K562 (cell line): ENCODE results near the gene PAFAH2. TPM values are rescaled to one million over a fixed set of nuclear protein-coding genes. Genes with fewer than 3 reads are reported as not detected.
A peak's percentile ranks its signal among the peaks of the same experiment; 100 is the strongest.

ENCODE experiments used
- HOXB6 ChIP-seq: fragments of 250-450 bp; sonication (Bioruptor Pico); IDR thresholded peaks from 2 replicates; pipeline ENCODE4 v1.5.1; 2022; ENCODE audit warnings: mild to moderate bottlenecking, borderline replicate concordance
- KDM5B ChIP-seq: fragments of 200-600 bp; sonication (generic); IDR thresholded peaks from 2 replicates; pipeline ENCODE4 v1.6.1; 2012; ENCODE audit warnings: low read depth, mild to moderate bottlenecking, moderate library complexity, low read length, control low read depth, inconsistent platforms; ENCODE audit not compliant: insufficient replicate concordance
- MTA2 ChIP-seq: fragments of 450-650 bp; IDR thresholded peaks from 2 replicates; pipeline ENCODE4 v1.6.1; 2016; ENCODE audit warnings: low read depth
- POLR2AphosphoS5 ChIP-seq: IDR thresholded peaks from 2 replicates; pipeline ENCODE4 v1.6.1; 2011; ENCODE audit warnings: mild to moderate bottlenecking, low read depth, low read length, moderate library complexity; ENCODE audit not compliant: control insufficient read depth, insufficient read depth
- SMARCC2 ChIP-seq: fragments of 450-650 bp; IDR thresholded peaks from 2 replicates; pipeline ENCODE4 v1.6.1; 2017; ENCODE audit warnings: antibody characterized with exemption, moderate library complexity, mild to moderate bottlenecking, low read depth
- ZBTB7A ChIP-seq: IDR thresholded peaks from 2 replicates; pipeline ENCODE4 v1.6.1; 2011; ENCODE audit warnings: low read depth, mild to moderate bottlenecking, low read length, moderate library complexity, borderline replicate concordance; ENCODE audit not compliant: control insufficient read depth
- ZKSCAN1 ChIP-seq: fragments of 150-350 bp; IDR thresholded peaks from 2 replicates; pipeline ENCODE4 v1.6.1; 2016; ENCODE audit warnings: low read depth, low read length
- polyA plus RNA-seq, 8 experiments: library from polyadenylated mRNA; depleted of rRNA in 4 of 8; stranded (reverse) in 5 of 8; unstranded in 3 of 8; fragments of >200 nt; fragmentation: Nextera tagmentation in 2 of 8; fragmentation: Illumina TruSeq in 1 of 8; extraction: Ambion mirVana in 2 of 8; extraction: Trizol in 1 of 8; gene quantifications; 2 replicates each; pipeline versions ENCODE4 v1.2.1 to v1.2.3, GENCODE V29; 2011 to 2014; ENCODE audit warnings: inconsistent platforms in 1 of 8, missing spikeins in 1 of 8
- total RNA-seq, 7 experiments: library from RNA; depleted of rRNA in 6 of 7; stranded (reverse); fragments of >200 nt in 6 of 7; fragmentation: Illumina TruSeq in 2 of 7; extraction: Trizol in 2 of 7; gene quantifications; 2 replicates each; pipeline versions ENCODE4 v1.2.1 to v1.2.3, GENCODE V29; 2011 to 2021; ENCODE audit warnings: low replicate concordance in 1 of 7
- TF ChIP-seq, protein P1 (sequence below), 2 experiments: fragments of 450-650 bp; formaldehyde crosslinking in 1 of 2; IDR thresholded peaks; 2 replicates each; pipeline versions ENCODE4 v1.4.0 to v1.6.1; 2014 to 2020; ENCODE audit warnings: mild to moderate bottlenecking in 2 of 2, borderline replicate concordance in 1 of 2, low read depth in 1 of 2
- TF ChIP-seq, protein P2 (sequence below): fragments of 250-450 bp; sonication (Bioruptor Pico); IDR thresholded peaks from 2 replicates; pipeline ENCODE4 v1.5.1; 2021; ENCODE audit warnings: mild to moderate bottlenecking
- TF ChIP-seq, protein P3 (sequence below): sonication (generic); formaldehyde crosslinking; IDR thresholded peaks from 2 replicates; pipeline ENCODE4 v1.9.0; 2022; ENCODE audit warnings: mild to moderate bottlenecking, missing genetic modification reagents
- TF ChIP-seq, protein P4 (sequence below): fragments of 450-650 bp; conservative IDR thresholded peaks from 2 replicates; pipeline ENCODE4 v1.6.1; 2016; ENCODE audit warnings: missing genetic modification characterization, low read depth, mild to moderate bottlenecking, control low read depth, missing compliant biosample characterization
- TF ChIP-seq, protein P5 (sequence below): fragments of 250-450 bp; sonication (Bioruptor Pico); IDR thresholded peaks from 2 replicates; pipeline ENCODE4 v1.8.0; 2021; ENCODE audit warnings: borderline replicate concordance, mild to moderate bottlenecking, moderate library complexity; ENCODE audit not compliant: poor library complexity, severe bottlenecking

Gene PAFAH2
- total and polyA plus RNA-seq, 9 of the 15 experiments (the other 6 are each of a cell fraction or from before 2014, with no cell fraction given): 4.2 to 10.9 (median 6.8) TPM

DNA sequence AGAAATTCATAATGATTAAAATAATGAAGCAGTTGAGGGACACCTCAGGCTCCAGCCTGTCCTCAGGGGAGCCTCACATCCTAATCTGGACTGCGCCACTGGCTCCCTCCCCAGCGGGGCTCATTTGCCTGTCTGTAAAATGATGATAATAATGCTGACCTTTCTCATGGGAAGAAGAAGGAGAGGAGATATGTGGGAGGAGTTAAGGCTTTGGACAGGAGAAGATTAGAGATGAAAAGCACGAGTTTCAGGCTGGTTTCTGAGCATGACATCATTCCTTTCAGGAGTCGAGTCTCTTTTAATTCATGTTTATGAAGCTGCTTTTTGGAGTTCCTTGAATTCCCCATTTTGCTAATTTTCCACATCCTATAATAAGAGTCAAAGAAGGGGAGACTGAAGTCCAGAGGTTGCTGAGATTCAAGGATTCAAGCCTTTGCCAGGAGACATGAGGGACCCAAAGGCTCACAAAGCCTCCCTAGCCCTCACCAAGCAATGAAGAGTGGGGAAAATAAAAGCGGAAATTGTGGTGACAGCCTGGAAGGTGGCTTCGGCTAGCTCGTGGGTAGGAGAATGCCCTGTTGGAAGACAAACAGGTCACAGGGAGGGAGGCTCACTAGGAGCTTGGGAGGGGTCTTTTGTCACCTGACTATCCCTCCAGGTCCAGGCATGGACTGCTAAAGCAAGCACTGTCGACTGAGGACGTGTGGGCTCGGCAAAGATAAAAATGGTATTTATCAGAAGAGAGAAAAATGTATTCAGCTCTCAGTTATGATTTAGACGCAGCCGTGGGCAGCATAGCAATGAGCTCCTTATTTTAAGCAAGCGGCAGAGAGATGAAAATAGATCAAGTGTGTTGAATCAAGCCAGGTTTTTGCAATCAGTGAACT is 64.1 kb downstream of the PAFAH2 start (continued):
- TF ChIP-seq, protein P1, sequence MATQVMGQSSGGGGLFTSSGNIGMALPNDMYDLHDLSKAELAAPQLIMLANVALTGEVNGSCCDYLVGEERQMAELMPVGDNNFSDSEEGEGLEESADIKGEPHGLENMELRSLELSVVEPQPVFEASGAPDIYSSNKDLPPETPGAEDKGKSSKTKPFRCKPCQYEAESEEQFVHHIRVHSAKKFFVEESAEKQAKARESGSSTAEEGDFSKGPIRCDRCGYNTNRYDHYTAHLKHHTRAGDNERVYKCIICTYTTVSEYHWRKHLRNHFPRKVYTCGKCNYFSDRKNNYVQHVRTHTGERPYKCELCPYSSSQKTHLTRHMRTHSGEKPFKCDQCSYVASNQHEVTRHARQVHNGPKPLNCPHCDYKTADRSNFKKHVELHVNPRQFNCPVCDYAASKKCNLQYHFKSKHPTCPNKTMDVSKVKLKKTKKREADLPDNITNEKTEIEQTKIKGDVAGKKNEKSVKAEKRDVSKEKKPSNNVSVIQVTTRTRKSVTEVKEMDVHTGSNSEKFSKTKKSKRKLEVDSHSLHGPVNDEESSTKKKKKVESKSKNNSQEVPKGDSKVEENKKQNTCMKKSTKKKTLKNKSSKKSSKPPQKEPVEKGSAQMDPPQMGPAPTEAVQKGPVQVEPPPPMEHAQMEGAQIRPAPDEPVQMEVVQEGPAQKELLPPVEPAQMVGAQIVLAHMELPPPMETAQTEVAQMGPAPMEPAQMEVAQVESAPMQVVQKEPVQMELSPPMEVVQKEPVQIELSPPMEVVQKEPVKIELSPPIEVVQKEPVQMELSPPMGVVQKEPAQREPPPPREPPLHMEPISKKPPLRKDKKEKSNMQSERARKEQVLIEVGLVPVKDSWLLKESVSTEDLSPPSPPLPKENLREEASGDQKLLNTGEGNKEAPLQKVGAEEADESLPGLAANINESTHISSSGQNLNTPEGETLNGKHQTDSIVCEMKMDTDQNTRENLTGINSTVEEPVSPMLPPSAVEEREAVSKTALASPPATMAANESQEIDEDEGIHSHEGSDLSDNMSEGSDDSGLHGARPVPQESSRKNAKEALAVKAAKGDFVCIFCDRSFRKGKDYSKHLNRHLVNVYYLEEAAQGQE (IDR thresholded peaks at IDR 0.05; ENCODE audit: borderline replicate concordance): no peak
- TF ChIP-seq, protein P1 (CRISPR knock-in tag; IDR thresholded peaks at IDR 0.05; ENCODE audit: low read depth): no peak
- TF ChIP-seq, protein P2, sequence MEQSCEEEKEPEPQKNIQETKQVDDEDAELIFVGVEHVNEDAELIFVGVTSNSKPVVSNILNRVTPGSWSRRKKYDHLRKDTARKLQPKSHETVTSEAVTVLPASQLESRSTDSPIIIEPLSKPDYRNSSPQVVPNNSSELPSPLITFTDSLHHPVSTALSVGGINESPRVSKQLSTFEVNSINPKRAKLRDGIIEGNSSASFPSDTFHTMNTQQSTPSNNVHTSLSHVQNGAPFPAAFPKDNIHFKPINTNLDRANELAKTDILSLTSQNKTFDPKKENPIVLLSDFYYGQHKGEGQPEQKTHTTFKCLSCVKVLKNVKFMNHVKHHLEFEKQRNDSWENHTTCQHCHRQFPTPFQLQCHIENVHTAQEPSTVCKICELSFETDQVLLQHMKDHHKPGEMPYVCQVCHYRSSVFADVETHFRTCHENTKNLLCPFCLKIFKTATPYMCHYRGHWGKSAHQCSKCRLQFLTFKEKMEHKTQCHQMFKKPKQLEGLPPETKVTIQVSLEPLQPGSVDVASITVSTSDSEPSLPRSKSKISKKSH (CRISPR knock-in tag): no peak
- 0 out of 2 replicates have a peak, but pooled peaks have one; percentile 24 for TF ChIP-seq ZBTB7A
- TF ChIP-seq, protein P3, sequence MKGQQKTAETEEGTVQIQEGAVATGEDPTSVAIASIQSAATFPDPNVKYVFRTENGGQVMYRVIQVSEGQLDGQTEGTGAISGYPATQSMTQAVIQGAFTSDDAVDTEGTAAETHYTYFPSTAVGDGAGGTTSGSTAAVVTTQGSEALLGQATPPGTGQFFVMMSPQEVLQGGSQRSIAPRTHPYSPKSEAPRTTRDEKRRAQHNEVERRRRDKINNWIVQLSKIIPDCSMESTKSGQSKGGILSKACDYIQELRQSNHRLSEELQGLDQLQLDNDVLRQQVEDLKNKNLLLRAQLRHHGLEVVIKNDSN: no peak
- TF ChIP-seq, protein P4, sequence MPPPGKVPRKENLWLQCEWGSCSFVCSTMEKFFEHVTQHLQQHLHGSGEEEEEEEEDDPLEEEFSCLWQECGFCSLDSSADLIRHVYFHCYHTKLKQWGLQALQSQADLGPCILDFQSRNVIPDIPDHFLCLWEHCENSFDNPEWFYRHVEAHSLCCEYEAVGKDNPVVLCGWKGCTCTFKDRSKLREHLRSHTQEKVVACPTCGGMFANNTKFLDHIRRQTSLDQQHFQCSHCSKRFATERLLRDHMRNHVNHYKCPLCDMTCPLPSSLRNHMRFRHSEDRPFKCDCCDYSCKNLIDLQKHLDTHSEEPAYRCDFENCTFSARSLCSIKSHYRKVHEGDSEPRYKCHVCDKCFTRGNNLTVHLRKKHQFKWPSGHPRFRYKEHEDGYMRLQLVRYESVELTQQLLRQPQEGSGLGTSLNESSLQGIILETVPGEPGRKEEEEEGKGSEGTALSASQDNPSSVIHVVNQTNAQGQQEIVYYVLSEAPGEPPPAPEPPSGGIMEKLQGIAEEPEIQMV (tag): no peak
- peak; percentile 83 for TF ChIP-seq MTA2
- TF ChIP-seq SMARCC2: 0 out of 2 replicates have a peak, but pooled peaks have one; percentile 17
- TF ChIP-seq KDM5B: peak; percentile 10
- TF ChIP-seq, protein P5, sequence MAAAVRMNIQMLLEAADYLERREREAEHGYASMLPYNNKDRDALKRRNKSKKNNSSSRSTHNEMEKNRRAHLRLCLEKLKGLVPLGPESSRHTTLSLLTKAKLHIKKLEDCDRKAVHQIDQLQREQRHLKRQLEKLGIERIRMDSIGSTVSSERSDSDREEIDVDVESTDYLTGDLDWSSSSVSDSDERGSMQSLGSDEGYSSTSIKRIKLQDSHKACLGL (CRISPR knock-in tag): peak; percentile 22
- TF ChIP-seq POLR2AphosphoS5: peak; percentile 95
- 0 out of 2 replicates have a peak, but pooled peaks have one; percentile 8 for TF ChIP-seq HOXB6
- TF ChIP-seq ZKSCAN1: no peak
